HepG2 (cell line): ENCODE measurements around the gene ATM. TPM values are rescaled to one million over a fixed set of nuclear protein-coding genes. Genes with fewer than 3 reads are reported as not detected.

Source experiments
- ASH2L ChIP-seq: fragments of 300-600, 200-600 bp; sonication (generic); IDR thresholded peaks from 2 replicates; pipeline ENCODE4 v1.7.0; 2017; ENCODE audit warnings: low read depth, mild to moderate bottlenecking, moderate library complexity, mixed read lengths, low read length; ENCODE audit not compliant: insufficient read length
- CAMTA2 ChIP-seq: sonication (generic); formaldehyde crosslinking; IDR thresholded peaks from 2 replicates; pipeline ENCODE4 v1.4.0; 2020; ENCODE audit warnings: mild to moderate bottlenecking, missing genetic modification reagents, borderline replicate concordance
- DPF2 ChIP-seq: sonication (generic); formaldehyde crosslinking; IDR thresholded peaks from 2 replicates; pipeline ENCODE4 v1.4.0; 2020; ENCODE audit warnings: mild to moderate bottlenecking, low read depth, missing genetic modification reagents, borderline replicate concordance
- FOSL1 ChIP-seq: sonication (generic); formaldehyde crosslinking; IDR thresholded peaks from 2 replicates; pipeline ENCODE4 v1.9.0; 2021; ENCODE audit warnings: missing genetic modification reagents, borderline replicate concordance
- HNF4G ChIP-seq, 2 experiments: sonication (generic) in 1 of 2; formaldehyde crosslinking in 1 of 2; IDR thresholded peaks; 2 replicates each; pipeline versions ENCODE4 v1.4.0 to v1.6.1; 2011 to 2020; ENCODE audit warnings: borderline replicate concordance in 2 of 2, low read depth in 2 of 2, mild to moderate bottlenecking in 2 of 2, low read length in 1 of 2, missing genetic modification reagents in 1 of 2, moderate library complexity in 1 of 2
- IRF2 ChIP-seq: IDR thresholded peaks from 2 replicates; pipeline ENCODE4 v1.6.1; 2018; ENCODE audit warnings: missing genetic modification reagents, missing compliant biosample characterization
- ISX ChIP-seq: sonication (generic); formaldehyde crosslinking; conservative IDR thresholded peaks from 2 replicates; pipeline ENCODE4 v1.5.0; 2020; ENCODE audit warnings: missing genetic modification reagents
- NR2F1 ChIP-seq, 2 experiments: fragments of 450-650 bp in 1 of 2; formaldehyde crosslinking in 1 of 2; IDR thresholded peaks; 2 replicates each; pipeline versions ENCODE4 v1.5.0 to v1.6.1; 2016 to 2020; ENCODE audit warnings: mild to moderate bottlenecking in 1 of 2, missing compliant biosample characterization in 1 of 2, missing genetic modification reagents in 1 of 2, moderate library complexity in 1 of 2
- PHF5A ChIP-seq: IDR thresholded peaks from one replicate; pipeline ENCODE4 v1.6.1; 2018; ENCODE audit warnings: low read depth, missing genetic modification reagents; ENCODE audit not compliant: unreplicated experiment
- REL ChIP-seq: sonication (generic); formaldehyde crosslinking; conservative IDR thresholded peaks from 2 replicates; pipeline ENCODE4 v1.8.0; 2022; ENCODE audit warnings: mild to moderate bottlenecking, missing genetic modification reagents, moderate library complexity
- SAP130 ChIP-seq: IDR thresholded peaks from 2 replicates; pipeline ENCODE4 v1.6.1; 2016; ENCODE audit warnings: low read depth
- ZBTB39 ChIP-seq: sonication (generic); formaldehyde crosslinking; IDR thresholded peaks from 2 replicates; pipeline ENCODE4 v1.5.0; 2020; ENCODE audit warnings: missing genetic modification reagents
- ZMYM3 ChIP-seq: sonication (generic); formaldehyde crosslinking; IDR thresholded peaks from 2 replicates; pipeline ENCODE4 v1.5.1; 2020; ENCODE audit warnings: mild to moderate bottlenecking, missing genetic modification reagents
- ZNF17 ChIP-seq: sonication (generic); formaldehyde crosslinking; IDR thresholded peaks from 2 replicates; pipeline ENCODE4 v1.5.0; 2020; ENCODE audit warnings: mild to moderate bottlenecking, missing genetic modification reagents
- ZNF513 ChIP-seq: sonication (generic); formaldehyde crosslinking; conservative IDR thresholded peaks from 2 replicates; pipeline ENCODE4 v1.5.0; 2020; ENCODE audit warnings: missing genetic modification reagents
- ZNF724P ChIP-seq: sonication (generic); formaldehyde crosslinking; IDR thresholded peaks from 2 replicates; pipeline ENCODE4 v1.8.0; 2022; ENCODE audit warnings: missing genetic modification reagents, borderline replicate concordance
- ZNF883 ChIP-seq: sonication (generic); formaldehyde crosslinking; IDR thresholded peaks from 2 replicates; pipeline ENCODE4 v1.5.1; 2020; ENCODE audit warnings: mild to moderate bottlenecking, missing genetic modification reagents; ENCODE audit errors: not compliant biosample characterization
- ZSCAN30 ChIP-seq: sonication (generic); formaldehyde crosslinking; IDR thresholded peaks from 2 replicates; pipeline ENCODE4 v1.5.0; 2020; ENCODE audit warnings: mild to moderate bottlenecking, missing genetic modification reagents
- polyA plus RNA-seq, 8 experiments: library from polyadenylated mRNA; depleted of rRNA in 3 of 8; stranded (reverse) in 7 of 8; unstranded in 1 of 8; fragments of >200 nt; fragmentation: Illumina TruSeq in 4 of 8; extraction: Trizol in 4 of 8; gene quantifications; 2 replicates each; pipeline versions ENCODE4 v1.2.1 to v1.2.3, GENCODE V29; 2011 to 2016; ENCODE audit warnings: low read depth in 4 of 8, missing spikeins in 1 of 8, mixed read lengths in 1 of 8; ENCODE audit not compliant: insufficient read depth in 1 of 8
- total RNA-seq, 5 experiments: library from RNA; depleted of rRNA; stranded (reverse); fragments of >200 nt; fragmentation: Illumina TruSeq; extraction: Trizol; gene quantifications; 2 replicates each; pipeline ENCODE4 v1.2.3, GENCODE V29; 2016; ENCODE audit warnings: low read depth in 1 of 5
- TF ChIP-seq, protein P1 (sequence below): sonication (generic); formaldehyde crosslinking; IDR thresholded peaks from 2 replicates; pipeline ENCODE4 v1.4.0; 2020; ENCODE audit warnings: missing genetic modification reagents
- TF ChIP-seq, protein P2 (sequence below): IDR thresholded peaks from 2 replicates; pipeline ENCODE4 v1.6.1; 2016; ENCODE audit warnings: missing compliant biosample characterization, missing genetic modification reagents, borderline replicate concordance

Gene ATM
- total and polyA plus RNA-seq, 2 of the 13 experiments (the other 11 are each of a cell fraction or from before 2014, with no cell fraction given) = 40.0 to 71.6 TPM

DNA sequence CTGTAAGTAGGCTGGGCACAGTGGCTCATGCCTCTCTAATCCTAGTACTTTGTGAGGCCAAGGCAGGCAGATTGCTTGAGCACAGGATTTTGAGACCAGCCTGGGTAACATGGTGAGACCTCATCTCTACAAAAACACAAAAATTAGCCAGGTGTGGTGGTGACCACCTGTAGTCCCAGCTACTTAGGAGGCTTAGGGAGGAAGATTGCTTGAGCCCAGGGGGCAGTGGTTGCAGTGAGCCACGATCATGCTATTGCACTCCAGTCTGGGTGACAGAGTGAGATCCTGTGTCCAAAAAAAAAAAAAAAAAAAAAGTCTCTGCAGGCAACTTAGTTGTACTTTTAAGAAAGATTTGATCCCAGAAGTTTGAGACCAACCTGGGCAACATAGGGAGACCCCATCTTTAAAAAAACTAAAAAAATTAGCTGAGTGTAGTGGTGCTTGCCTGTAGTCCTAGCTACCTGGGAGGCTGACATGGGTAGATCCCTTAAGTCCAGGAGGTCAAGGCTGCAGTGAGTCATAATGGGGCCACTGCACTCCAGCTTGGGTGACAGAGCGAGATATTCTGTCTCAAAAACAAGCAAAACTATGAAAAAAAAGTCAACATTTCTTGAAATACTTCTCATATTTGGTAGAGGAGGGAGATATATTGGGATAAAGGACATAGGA, 10.5 kb downstream of the ATM start (continued):
- TF ChIP-seq, protein P1, sequence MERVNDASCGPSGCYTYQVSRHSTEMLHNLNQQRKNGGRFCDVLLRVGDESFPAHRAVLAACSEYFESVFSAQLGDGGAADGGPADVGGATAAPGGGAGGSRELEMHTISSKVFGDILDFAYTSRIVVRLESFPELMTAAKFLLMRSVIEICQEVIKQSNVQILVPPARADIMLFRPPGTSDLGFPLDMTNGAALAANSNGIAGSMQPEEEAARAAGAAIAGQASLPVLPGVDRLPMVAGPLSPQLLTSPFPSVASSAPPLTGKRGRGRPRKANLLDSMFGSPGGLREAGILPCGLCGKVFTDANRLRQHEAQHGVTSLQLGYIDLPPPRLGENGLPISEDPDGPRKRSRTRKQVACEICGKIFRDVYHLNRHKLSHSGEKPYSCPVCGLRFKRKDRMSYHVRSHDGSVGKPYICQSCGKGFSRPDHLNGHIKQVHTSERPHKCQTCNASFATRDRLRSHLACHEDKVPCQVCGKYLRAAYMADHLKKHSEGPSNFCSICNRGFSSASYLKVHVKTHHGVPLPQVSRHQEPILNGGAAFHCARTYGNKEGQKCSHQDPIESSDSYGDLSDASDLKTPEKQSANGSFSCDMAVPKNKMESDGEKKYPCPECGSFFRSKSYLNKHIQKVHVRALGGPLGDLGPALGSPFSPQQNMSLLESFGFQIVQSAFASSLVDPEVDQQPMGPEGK (CRISPR knock-in tag) = peak; percentile 36; the same call in 1 of the 2 replicates
- TF ChIP-seq ZNF17 (CRISPR knock-in tag) = no peak
- no peak for TF ChIP-seq ZNF724P
- TF ChIP-seq, protein P2, sequence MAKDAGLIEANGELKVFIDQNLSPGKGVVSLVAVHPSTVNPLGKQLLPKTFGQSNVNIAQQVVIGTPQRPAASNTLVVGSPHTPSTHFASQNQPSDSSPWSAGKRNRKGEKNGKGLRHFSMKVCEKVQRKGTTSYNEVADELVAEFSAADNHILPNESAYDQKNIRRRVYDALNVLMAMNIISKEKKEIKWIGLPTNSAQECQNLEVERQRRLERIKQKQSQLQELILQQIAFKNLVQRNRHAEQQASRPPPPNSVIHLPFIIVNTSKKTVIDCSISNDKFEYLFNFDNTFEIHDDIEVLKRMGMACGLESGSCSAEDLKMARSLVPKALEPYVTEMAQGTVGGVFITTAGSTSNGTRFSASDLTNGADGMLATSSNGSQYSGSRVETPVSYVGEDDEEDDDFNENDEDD (CRISPR knock-in tag) = no peak
- no peak for TF ChIP-seq ISX (CRISPR knock-in tag)
- peak; percentile 79 for TF ChIP-seq ZMYM3 (CRISPR knock-in tag)
- no peak for TF ChIP-seq CAMTA2
- TF ChIP-seq NR2F1 (CRISPR knock-in tag; IDR thresholded peaks at IDR 0.05) = peak; percentile 79 to 92; a peak in 3 of 4 replicates
- TF ChIP-seq ZBTB39 (CRISPR knock-in tag) = no peak
- peak; percentile 62 for TF ChIP-seq SAP130
- peak; percentile 95 for TF ChIP-seq FOSL1 (CRISPR knock-in tag)
- no peak for TF ChIP-seq ZNF883 (CRISPR knock-in tag)
- TF ChIP-seq IRF2 (CRISPR knock-in tag) = 0 out of 2 replicates have a peak, but pooled peaks have one; percentile 25
- TF ChIP-seq DPF2 (CRISPR knock-in tag) = peak; percentile 82; the same call in 1 of the 2 replicates
- TF ChIP-seq REL = no peak
- TF ChIP-seq PHF5A (CRISPR knock-in tag) = no peak
- TF ChIP-seq ZSCAN30 (CRISPR knock-in tag) = no peak
- no peak for TF ChIP-seq ZNF513
- TF ChIP-seq ASH2L = peak; percentile 26
- peak; percentile 68; the same call in 1 of the 2 replicates for TF ChIP-seq HNF4G (IDR thresholded peaks at IDR 0.05; ENCODE audit: borderline replicate concordance, low read depth, low read length)
- no peak for TF ChIP-seq HNF4G (CRISPR knock-in tag; IDR thresholded peaks at IDR 0.05; ENCODE audit: borderline replicate concordance, low read depth)
